Fibroblast of mammary gland (primary cell): ENCODE data around the gene DUS1L.

ENCODE experiments used
- DNase-seq: peaks from one replicate; pipeline ENCODE4 v3.0.0-alpha.2; 2010; ENCODE audit warnings: low read depth
- H3K4me3 ChIP-seq: 2 replicates; pipeline ENCODE4 v1.5.1; 2011; ENCODE audit warnings: low read depth, mild to moderate bottlenecking, low read length, moderate library complexity; ENCODE audit not compliant: control insufficient read depth
- CTCF ChIP-seq: conservative IDR thresholded peaks from 2 replicates; pipeline ENCODE4 v1.5.1; 2011; ENCODE audit warnings: low read depth, low read length, inconsistent platforms; ENCODE audit not compliant: control insufficient read depth, insufficient read depth

DUS1L gene

GRCh38 chr17:82106688-82107305 is 41.2 kb upstream of the DUS1L start:
- H3K4me3 ChIP-seq: no peak overlapping the region
- DNase-seq: no peak
- no peak for TF ChIP-seq CTCF

- H3K4me3 ChIP-seq: no peak overlapping the region
- no peak for TF ChIP-seq CTCF
- no peak for DNase-seq
Observed at GRCh38 chr17:82105882-82106687, 40.5 kb upstream of the DUS1L start.

- H3K4me3 ChIP-seq: no peak overlapping the region
- DNase-seq: no peak
- TF ChIP-seq CTCF: no peak
Observed at GRCh38 chr17:82105417-82105881, 39.8 kb upstream of the DUS1L start.

GRCh38 chr17:82104797-82105416 is 39.3 kb upstream of the DUS1L start:
- H3K4me3 ChIP-seq: no peak overlapping the region
- no peak for TF ChIP-seq CTCF
- DNase-seq: no peak

GRCh38 chr17:82103553-82104451 is 38.2 kb upstream of the DUS1L start:
- TF ChIP-seq CTCF: no peak
- DNase-seq: peak; percentile 40
- no peak overlapping the region for H3K4me3 ChIP-seq

- no peak for TF ChIP-seq CTCF
- H3K4me3 ChIP-seq: no peak overlapping the region
- DNase-seq: no peak
Observed at GRCh38 chr17:82101767-82102679, 36.4 kb upstream of the DUS1L start.
